ENCODE measurements around the gene MLPH. TPM values are rescaled to one million over a fixed set of nuclear protein-coding genes. Genes with fewer than 3 reads are reported as not detected.

The MLPH gene
- total and polyA plus RNA-seq, 7 donors, result 0.91 to 7.8 (median 2.4) TPM

DNA sequence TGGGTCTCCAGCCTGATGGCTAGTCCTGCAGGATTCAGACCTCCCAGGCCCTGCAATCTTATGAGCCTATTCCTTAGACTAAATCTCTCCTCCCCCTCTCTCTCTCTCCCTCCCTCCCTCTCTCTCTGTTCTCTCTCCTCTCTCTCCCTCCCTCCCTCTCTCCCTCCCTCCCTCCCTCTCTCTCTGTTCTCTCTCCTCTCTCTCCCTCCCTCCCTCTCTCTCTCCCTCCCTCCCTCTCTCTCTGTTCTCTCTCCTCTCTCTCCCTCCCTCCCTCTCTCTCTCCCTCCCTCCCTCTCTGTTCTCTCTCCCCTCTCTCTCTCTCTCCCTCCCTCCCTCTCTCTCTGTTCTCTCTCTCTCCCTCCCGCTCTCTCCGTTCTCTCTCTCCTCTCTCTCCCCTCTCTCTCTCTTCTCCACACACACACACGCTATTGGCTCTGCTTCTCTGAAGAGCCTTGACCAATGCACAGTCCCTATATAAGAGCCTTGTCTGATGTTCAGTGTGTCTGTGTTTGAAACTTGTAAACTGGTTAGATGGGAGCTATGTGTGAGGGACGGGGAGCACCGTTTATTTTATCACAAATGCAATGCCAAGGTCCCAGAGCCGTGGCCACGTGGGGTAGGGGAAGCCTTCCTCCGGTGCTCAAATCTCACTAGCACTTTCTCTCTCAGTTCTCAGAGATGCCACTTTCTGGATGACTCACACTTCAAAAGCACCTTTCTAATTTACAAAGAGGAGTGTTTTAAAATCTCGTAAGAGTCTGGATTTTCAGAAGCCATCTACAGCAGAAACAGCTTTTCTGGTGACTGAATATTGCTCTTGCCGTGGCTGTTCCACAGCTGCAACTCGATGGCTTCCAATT is 70.0 kb downstream of the MLPH start:
- ATAC-seq, result no peak
- H3K4me3 ChIP-seq, result no peak overlapping the region

DNA sequence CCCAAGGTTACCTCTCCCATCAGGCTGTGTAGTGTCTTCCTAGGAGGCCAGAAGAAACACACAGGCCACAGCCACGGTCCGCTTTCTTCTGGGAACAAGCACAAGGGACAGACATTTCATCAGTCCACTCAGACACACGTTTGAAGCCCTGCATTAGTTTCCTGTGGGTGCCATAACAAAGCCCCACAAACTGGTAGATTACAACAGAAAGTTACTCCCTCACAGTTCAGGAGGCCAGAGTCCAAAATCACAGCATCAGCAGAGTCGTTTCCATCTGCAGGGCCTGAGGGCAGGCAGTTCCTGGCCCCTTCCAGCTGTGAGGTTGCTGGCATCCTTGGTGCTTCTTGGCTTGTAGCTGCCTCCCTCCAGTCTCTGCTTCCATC is 70.6 kb downstream of the MLPH start:
- Histone ChIP-seq H3K4me3 (no peak overlapping the region), H3K27me3 (ENCODE audit: insufficient read depth in 3 of 3, low read length in 2 of 3) (no peaks in the 10 kb centered on the region), H3K9me3 (peaks cover 8% of the 10 kb centered on the region), H3K4me1 (peaks cover 12% of the 10 kb centered on the region), H3K36me3 (ENCODE audit: insufficient read depth in 1 of 2, low read depth in 1 of 2) (no peaks in the 10 kb centered on the region), H3K27ac (no peak overlapping the region)
- WGBS, 3 donors, result 59 to 69% (median 67%) methylated on average over 4 of the region's 4 CpGs
- intact Hi-C loops (cut with DNase I), result no loop called here
- ATAC-seq (no peak), DNase-seq (no peak)
- TF ChIP-seq, protein P1, sequence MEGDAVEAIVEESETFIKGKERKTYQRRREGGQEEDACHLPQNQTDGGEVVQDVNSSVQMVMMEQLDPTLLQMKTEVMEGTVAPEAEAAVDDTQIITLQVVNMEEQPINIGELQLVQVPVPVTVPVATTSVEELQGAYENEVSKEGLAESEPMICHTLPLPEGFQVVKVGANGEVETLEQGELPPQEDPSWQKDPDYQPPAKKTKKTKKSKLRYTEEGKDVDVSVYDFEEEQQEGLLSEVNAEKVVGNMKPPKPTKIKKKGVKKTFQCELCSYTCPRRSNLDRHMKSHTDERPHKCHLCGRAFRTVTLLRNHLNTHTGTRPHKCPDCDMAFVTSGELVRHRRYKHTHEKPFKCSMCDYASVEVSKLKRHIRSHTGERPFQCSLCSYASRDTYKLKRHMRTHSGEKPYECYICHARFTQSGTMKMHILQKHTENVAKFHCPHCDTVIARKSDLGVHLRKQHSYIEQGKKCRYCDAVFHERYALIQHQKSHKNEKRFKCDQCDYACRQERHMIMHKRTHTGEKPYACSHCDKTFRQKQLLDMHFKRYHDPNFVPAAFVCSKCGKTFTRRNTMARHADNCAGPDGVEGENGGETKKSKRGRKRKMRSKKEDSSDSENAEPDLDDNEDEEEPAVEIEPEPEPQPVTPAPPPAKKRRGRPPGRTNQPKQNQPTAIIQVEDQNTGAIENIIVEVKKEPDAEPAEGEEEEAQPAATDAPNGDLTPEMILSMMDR (IDR thresholded peaks at IDR 0.05), result no peak

More for the DNA sequence above, 70.0 kb downstream of the MLPH start:
- TF ChIP-seq, protein P1 (IDR thresholded peaks at IDR 0.05), result no peak
- no peak overlapping the region for H3K27ac ChIP-seq
- WGBS, 3 donors, result 55 to 64% (median 57%) methylated on average over 9 to 11 of the region's 11 CpGs
- intact Hi-C loops (cut with DNase I), result no loop called here
- no peaks in the 10 kb centered on the region for H3K27me3 ChIP-seq (ENCODE audit: insufficient read depth in 3 of 3, low read length in 2 of 3)
- peaks cover 8% of the 10 kb centered on the region for H3K9me3 ChIP-seq
- peaks cover 12% of the 10 kb centered on the region for H3K4me1 ChIP-seq
- no peaks in the 10 kb centered on the region for H3K36me3 ChIP-seq (ENCODE audit: insufficient read depth in 1 of 2, low read depth in 1 of 2)
- DNase-seq, result no peak

DNA sequence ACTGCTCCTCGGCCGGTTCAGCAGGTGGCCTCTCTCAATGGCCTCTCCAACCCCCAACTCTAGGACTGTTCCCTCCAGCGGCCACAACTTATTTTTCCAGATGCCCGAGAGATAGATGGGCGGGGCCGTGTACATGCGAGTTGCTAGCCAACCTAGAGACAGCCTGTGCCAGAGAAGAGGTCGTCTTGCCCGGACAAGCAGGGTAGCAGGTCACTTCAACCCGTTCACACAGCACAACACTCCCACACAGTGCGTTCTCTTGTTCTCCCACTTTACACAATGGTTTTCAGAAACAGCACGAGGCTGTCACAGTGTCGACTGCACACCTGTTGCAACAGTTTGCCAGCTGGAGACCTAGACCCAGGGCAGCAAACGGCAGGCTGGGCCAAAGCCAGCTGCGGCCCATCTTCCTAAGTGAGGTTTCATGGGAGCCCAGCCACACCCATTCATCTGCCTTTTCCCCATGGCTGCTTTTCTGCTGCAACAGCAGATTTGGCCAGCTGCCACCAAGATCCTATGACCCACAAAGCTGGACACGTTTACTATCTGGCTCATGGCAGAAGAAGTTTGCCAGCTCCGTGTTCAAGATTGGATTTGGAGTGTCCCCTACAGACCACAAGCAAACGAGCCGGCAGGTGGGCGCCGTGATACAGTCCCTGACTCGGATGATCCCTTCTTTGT is 72.0 kb downstream of the MLPH start:
- DNase-seq, result peak; percentile 78 to 86
- peak; percentile 71 to 91 (median 88) for ATAC-seq
- WGBS, 3 donors, result 14 to 23% (median 23%) methylated on average over 22 of the region's 22 CpGs

DNA sequence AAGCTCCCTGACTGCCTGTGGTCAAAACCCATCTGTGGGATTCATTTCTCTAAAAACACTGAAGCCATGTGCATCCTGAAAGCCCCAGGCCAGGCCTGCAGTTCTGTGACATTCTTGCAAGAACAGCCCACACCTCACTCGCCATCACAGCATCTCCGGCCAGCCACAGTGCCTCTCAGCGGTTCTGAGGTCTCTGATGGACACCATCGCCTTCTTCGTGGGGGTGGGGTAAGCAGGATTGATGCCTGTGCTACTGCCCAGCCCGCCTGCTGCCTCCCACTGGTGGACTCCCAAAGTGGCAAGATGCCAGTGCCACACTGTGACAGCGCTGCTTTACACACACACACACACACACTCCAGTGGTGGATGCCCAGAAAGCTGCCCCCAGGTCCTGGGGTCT is 74.2 kb downstream of the MLPH start:
- Histone ChIP-seq H3K9me3 (no peaks in the 10 kb centered on the region), H3K4me3 (no peak overlapping the region), H3K4me1 (peaks cover 12% of the 10 kb centered on the region), H3K27me3 (ENCODE audit: insufficient read depth in 3 of 3, low read length in 2 of 3) (peaks cover 0 to 5% (median 0%) of the 10 kb centered on the region in 3 donors), H3K36me3 (ENCODE audit: insufficient read depth in 1 of 2, low read depth in 1 of 2) (no peaks in the 10 kb centered on the region), H3K27ac (no peak overlapping the region)
- 89 to 92% (median 90%) methylated on average over 7 of the region's 7 CpGs for WGBS, 3 donors
- DNase-seq (no peak), ATAC-seq (no peak)
- intact Hi-C loops (cut with DNase I), result loop anchor here in 1 of 2 donors (10.0 kb wide), 1 partner anchor 436 kb away; no protein-coding TSS in a partner anchor
- TF ChIP-seq, protein P1 (IDR thresholded peaks at IDR 0.05), result no peak

More for the DNA sequence above, 72.0 kb downstream of the MLPH start:
- intact Hi-C loops (cut with DNase I), result no loop called here
- Histone ChIP-seq H3K27me3 (ENCODE audit: insufficient read depth in 3 of 3, low read length in 2 of 3) (peaks cover 0 to under 1% (median 0%) of the 10 kb centered on the region in 3 donors), H3K4me3 (no peak overlapping the region), H3K27ac (no peak overlapping the region), H3K36me3 (ENCODE audit: insufficient read depth in 1 of 2, low read depth in 1 of 2) (no peaks in the 10 kb centered on the region), H3K4me1 (peaks cover 12% of the 10 kb centered on the region), H3K9me3 (peaks cover 8% of the 10 kb centered on the region)
- TF ChIP-seq, protein P1 (IDR thresholded peaks at IDR 0.05), result no peak

Measured in psoas muscle (tissue), 8 donors.